GM12878 (cell line): Measurements from ENCODE around the gene LTK.

ENCODE experiments used
- BRCA1 ChIP-seq: IDR thresholded peaks from 2 replicates; pipeline ENCODE4 v1.6.1; 2011; ENCODE audit warnings: low read depth, low read length, improper control_type of control experiment
- CHD4 ChIP-seq: fragments of 200-600 bp; sonication (generic); IDR thresholded peaks from 2 replicates; pipeline ENCODE4 v1.6.1; 2016; ENCODE audit warnings: mild to moderate bottlenecking
- EP300 ChIP-seq, 2 experiments: fragments of 150-350 bp in 1 of 2; IDR thresholded peaks; 2 replicates each; pipeline ENCODE4 v1.6.1; 2011 to 2012; ENCODE audit warnings: low read depth in 2 of 2, low read length in 2 of 2, borderline replicate concordance in 1 of 2, improper control_type of control experiment in 1 of 2, inconsistent platforms in 1 of 2; ENCODE audit not compliant: control insufficient read depth in 1 of 2
- POLR2AphosphoS5 ChIP-seq: IDR thresholded peaks from 2 replicates; pipeline ENCODE4 v1.6.1; 2011; ENCODE audit warnings: mild to moderate bottlenecking, low read length, inconsistent platforms
- RCOR1 ChIP-seq: conservative IDR thresholded peaks from 2 replicates; pipeline ENCODE4 v1.6.1; 2012; ENCODE audit warnings: low read depth, low read length, improper control_type of control experiment
- REST ChIP-seq: IDR thresholded peaks from 2 replicates; pipeline ENCODE4 v1.6.1; 2012; ENCODE audit warnings: mild to moderate bottlenecking, low read depth, low read length
- TARDBP ChIP-seq: IDR thresholded peaks from 2 replicates; pipeline ENCODE4 v1.6.1; 2016; ENCODE audit warnings: borderline replicate concordance

GRCh38 chr15:41493902-41494189 is 19.8 kb downstream of the LTK start:
- TF ChIP-seq REST (no peak), RCOR1 (no peak), POLR2AphosphoS5 (no peak), EP300 (IDR thresholded peaks at IDR 0.05; ENCODE audit: borderline replicate concordance in 1 of 2, control insufficient read depth in 1 of 2, low read depth in 2 of 2, low read length in 2 of 2) (no peak), TARDBP (no peak), BRCA1 (no peak), CHD4 (no peak)
